DOHH2 (cell line): ENCODE measurements around the gene EXOC6B.

Experiments used
- H3F3A ChIP-seq: fragments of 200-600 bp; sonication (generic), shearing (Covaris generic); 2 replicates; pipeline ENCODE4 v1.6.0; 2016; ENCODE audit warnings: antibody characterized with exemption, mild to moderate bottlenecking; ENCODE audit not compliant: control insufficient read depth, insufficient read depth
- H3K27ac ChIP-seq: fragments of 200-600 bp; sonication (generic); 2 replicates; pipeline ENCODE4 v1.5.1; 2014; ENCODE audit warnings: low read depth, mild to moderate bottlenecking, low read length, moderate library complexity
- H3K27me3 ChIP-seq: fragments of 200-600 bp; sonication (generic); 2 replicates; pipeline ENCODE4 v1.6.1; 2014; ENCODE audit warnings: mild to moderate bottlenecking, low read length, mixed read lengths; ENCODE audit not compliant: control insufficient read depth
- H3K36me3 ChIP-seq: fragments of 200-600 bp; sonication (generic); 2 replicates; pipeline ENCODE4 v1.6.1; 2014; ENCODE audit warnings: mild to moderate bottlenecking, low read length, moderate library complexity, mixed read lengths; ENCODE audit not compliant: control insufficient read depth
- H3K4me1 ChIP-seq: fragments of 200-600 bp; sonication (generic); 2 replicates; pipeline ENCODE4 v1.6.1; 2014; ENCODE audit warnings: mild to moderate bottlenecking, low read length, mixed read lengths; ENCODE audit not compliant: control insufficient read depth
- H3K4me2 ChIP-seq: fragments of 200-600 bp; sonication (generic); 2 replicates; pipeline ENCODE4 v1.6.0; 2014; ENCODE audit warnings: mild to moderate bottlenecking, low read length, moderate library complexity
- H3K4me3 ChIP-seq: fragments of 200-600 bp; sonication (generic); 2 replicates; pipeline ENCODE4 v1.5.1; 2014; ENCODE audit warnings: mild to moderate bottlenecking, low read length, mixed read lengths
- H3K79me2 ChIP-seq: fragments of 200-600 bp; sonication (generic); 2 replicates; pipeline ENCODE4 v1.6.1; 2014; ENCODE audit warnings: mild to moderate bottlenecking, low read length, mixed read lengths; ENCODE audit not compliant: control insufficient read depth
- H3K9me2 ChIP-seq: fragments of 200-600 bp; sonication (generic); replicated peaks from 2 replicates; pipeline ENCODE4 v1.6.1; 2014; ENCODE audit warnings: mild to moderate bottlenecking, low read length, mixed read lengths; ENCODE audit not compliant: control insufficient read depth
- H3K9me3 ChIP-seq: fragments of 200-600 bp; sonication (generic); 2 replicates; pipeline ENCODE4 v1.6.1; 2014; ENCODE audit warnings: antibody characterized with exemption, low read length, mixed read lengths; ENCODE audit not compliant: control insufficient read depth, insufficient read depth
- H4K20me1 ChIP-seq: fragments of 200-600 bp; sonication (generic); 2 replicates; pipeline ENCODE4 v1.6.0; 2014; ENCODE audit warnings: low read depth, mild to moderate bottlenecking, antibody characterized with exemption, low read length, moderate library complexity; ENCODE audit not compliant: control insufficient read depth, insufficient read depth
- EZH2phosphoT487 ChIP-seq: fragments of 200-600 bp; sonication (generic); IDR thresholded peaks from 2 replicates; pipeline ENCODE4 v1.6.1; 2017; ENCODE audit warnings: borderline replicate concordance, mild to moderate bottlenecking, antibody characterized with exemption, low read length, moderate library complexity, mixed read lengths
- TF ChIP-seq, protein P1 (sequence below): fragments of 200-600 bp; sonication (generic); IDR thresholded peaks from one replicate; pipeline ENCODE4 v1.5.1; 2014; ENCODE audit warnings: antibody characterized with exemption, mild to moderate bottlenecking, low read depth, low read length; ENCODE audit not compliant: poor library complexity, severe bottlenecking

The EXOC6B gene

DNA sequence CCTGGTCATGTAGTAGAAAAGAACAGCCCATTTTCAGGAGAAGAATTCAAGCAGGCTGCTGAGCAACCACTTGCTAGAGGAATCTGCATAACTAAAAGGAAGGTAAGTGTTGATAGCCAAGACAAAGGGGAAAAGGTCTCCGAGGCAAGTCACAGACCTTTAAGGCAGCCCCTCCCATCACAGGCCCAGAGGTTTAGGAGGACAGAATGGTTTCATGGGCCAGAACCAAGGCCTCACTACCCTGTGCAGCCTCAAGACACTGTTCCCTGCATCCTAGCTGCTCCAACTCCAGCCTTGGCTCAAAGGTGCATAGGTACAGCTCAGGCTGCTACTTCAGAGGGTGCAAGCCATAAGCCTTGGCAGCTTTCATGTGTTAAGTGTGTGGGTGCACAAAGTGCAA is 439.5 kb downstream of the EXOC6B start:
- Histone ChIP-seq H3F3A (no peaks in the 10 kb centered on the region), H3K27me3 (no peaks in the 10 kb centered on the region), H4K20me1 (no peaks in the 10 kb centered on the region), H3K9me2 (no peaks in the 10 kb centered on the region), H3K36me3 (no peaks in the 10 kb centered on the region), H3K4me2 (no peak overlapping the region), H3K4me3 (no peak overlapping the region), H3K27ac (no peak overlapping the region), H3K79me2 (no peaks in the 10 kb centered on the region), H3K9me3 (peaks cover 8% of the 10 kb centered on the region), H3K4me1 (no peaks in the 10 kb centered on the region)
- TF ChIP-seq, protein P1, sequence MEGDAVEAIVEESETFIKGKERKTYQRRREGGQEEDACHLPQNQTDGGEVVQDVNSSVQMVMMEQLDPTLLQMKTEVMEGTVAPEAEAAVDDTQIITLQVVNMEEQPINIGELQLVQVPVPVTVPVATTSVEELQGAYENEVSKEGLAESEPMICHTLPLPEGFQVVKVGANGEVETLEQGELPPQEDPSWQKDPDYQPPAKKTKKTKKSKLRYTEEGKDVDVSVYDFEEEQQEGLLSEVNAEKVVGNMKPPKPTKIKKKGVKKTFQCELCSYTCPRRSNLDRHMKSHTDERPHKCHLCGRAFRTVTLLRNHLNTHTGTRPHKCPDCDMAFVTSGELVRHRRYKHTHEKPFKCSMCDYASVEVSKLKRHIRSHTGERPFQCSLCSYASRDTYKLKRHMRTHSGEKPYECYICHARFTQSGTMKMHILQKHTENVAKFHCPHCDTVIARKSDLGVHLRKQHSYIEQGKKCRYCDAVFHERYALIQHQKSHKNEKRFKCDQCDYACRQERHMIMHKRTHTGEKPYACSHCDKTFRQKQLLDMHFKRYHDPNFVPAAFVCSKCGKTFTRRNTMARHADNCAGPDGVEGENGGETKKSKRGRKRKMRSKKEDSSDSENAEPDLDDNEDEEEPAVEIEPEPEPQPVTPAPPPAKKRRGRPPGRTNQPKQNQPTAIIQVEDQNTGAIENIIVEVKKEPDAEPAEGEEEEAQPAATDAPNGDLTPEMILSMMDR, result no peak
- TF ChIP-seq EZH2phosphoT487, result no peak

DNA sequence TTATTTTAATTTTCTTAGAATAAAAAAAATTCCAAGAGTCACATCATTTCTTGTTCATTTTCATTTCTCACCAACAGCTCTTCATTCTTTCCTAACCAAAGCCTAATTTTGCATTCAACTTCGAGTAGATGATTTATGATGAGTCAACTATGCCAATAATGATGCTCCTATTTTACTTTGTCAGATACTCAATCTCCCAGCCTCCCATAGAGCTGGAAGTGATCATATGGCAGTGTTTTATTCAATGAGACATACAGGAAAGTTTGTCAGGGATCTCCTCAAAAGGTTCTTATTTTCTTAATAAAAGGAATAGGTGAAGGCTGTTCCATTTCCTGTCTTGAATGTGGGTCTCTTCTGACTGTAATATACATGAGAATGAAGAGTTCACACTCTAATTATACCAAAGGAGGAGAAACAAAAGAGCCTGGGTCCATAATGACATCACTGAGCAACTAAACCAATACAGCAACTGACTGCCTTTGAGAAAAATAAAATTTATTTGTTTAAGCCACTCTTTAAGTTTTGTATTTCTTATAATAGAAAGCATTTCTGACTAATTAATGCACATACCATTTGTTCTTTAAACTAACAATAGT is 447.0 kb downstream of the EXOC6B start:
- H3K4me3 ChIP-seq, result no peak overlapping the region
- H3K4me2 ChIP-seq, result no peak overlapping the region
- H3K9me2 ChIP-seq, result no peaks in the 10 kb centered on the region

GRCh38 chr2:72367530-72368225 is 458.2 kb downstream of the EXOC6B start:
- no peak overlapping the region for H3K4me3 ChIP-seq
- TF ChIP-seq, protein P1, result no peak
- H3K4me1 ChIP-seq, result no peaks in the 10 kb centered on the region
- no peaks in the 10 kb centered on the region for H3K9me3 ChIP-seq
- H3K9me2 ChIP-seq, result no peaks in the 10 kb centered on the region
- peaks cover 1% of the 10 kb centered on the region; the same call in 1 of the 2 replicates for H3K27me3 ChIP-seq
- H3F3A ChIP-seq, result no peaks in the 10 kb centered on the region
- no peak overlapping the region for H3K27ac ChIP-seq
- H4K20me1 ChIP-seq, result no peaks in the 10 kb centered on the region
- H3K4me2 ChIP-seq, result no peak overlapping the region
- no peaks in the 10 kb centered on the region for H3K36me3 ChIP-seq
- H3K79me2 ChIP-seq, result no peaks in the 10 kb centered on the region

More for the DNA sequence above, 447.0 kb downstream of the EXOC6B start:
- Histone ChIP-seq H3K27ac (no peak overlapping the region), H3K79me2 (no peaks in the 10 kb centered on the region), H3F3A (no peaks in the 10 kb centered on the region), H4K20me1 (no peaks in the 10 kb centered on the region), H3K9me3 (no peaks in the 10 kb centered on the region), H3K4me1 (no peaks in the 10 kb centered on the region), H3K27me3 (no peaks in the 10 kb centered on the region), H3K36me3 (no peaks in the 10 kb centered on the region)
- TF ChIP-seq, protein P1, result no peak
- TF ChIP-seq EZH2phosphoT487, result no peak
